ENCODE measurements around the gene DIO3. TPM values are rescaled to one million over a fixed set of nuclear protein-coding genes. Genes with fewer than 3 reads are reported as not detected.

The DIO3 gene
- polyA plus RNA-seq, 1 experiment = not detected

DNA sequence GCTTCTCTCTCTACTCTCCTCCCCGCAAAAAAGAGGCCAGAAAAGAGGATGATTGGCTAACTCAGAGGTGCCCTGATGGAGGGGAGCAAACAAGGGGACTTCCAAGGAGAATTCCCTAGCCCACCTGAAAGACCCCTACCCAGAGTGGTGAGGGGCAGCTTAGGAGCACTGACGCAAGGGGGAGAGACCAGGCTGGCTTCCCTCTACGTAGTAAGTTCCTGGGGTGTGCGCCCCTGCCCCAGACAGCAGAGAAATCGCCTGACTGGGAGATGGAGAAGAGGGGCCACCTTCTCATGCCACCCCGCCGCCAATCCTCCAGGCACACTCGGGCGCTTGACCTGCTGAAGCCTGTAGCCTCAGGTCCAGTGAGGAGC, 2.1 kb upstream of the DIO3 start:
- peaks cover 17% of the 10 kb centered on the region for H3K9me3 ChIP-seq (ENCODE audit: control insufficient read depth, insufficient read depth, low read length)
- no peak overlapping the region for H3K27ac ChIP-seq (ENCODE audit: low read depth, low read length)
- POLR2A ChIA-PET = no interaction called here
- CTCF ChIA-PET = no interaction called here
- no peak for DNase-seq (ENCODE audit: low read depth, low spot score)
- TF ChIP-seq, protein P1, sequence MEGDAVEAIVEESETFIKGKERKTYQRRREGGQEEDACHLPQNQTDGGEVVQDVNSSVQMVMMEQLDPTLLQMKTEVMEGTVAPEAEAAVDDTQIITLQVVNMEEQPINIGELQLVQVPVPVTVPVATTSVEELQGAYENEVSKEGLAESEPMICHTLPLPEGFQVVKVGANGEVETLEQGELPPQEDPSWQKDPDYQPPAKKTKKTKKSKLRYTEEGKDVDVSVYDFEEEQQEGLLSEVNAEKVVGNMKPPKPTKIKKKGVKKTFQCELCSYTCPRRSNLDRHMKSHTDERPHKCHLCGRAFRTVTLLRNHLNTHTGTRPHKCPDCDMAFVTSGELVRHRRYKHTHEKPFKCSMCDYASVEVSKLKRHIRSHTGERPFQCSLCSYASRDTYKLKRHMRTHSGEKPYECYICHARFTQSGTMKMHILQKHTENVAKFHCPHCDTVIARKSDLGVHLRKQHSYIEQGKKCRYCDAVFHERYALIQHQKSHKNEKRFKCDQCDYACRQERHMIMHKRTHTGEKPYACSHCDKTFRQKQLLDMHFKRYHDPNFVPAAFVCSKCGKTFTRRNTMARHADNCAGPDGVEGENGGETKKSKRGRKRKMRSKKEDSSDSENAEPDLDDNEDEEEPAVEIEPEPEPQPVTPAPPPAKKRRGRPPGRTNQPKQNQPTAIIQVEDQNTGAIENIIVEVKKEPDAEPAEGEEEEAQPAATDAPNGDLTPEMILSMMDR (IDR thresholded peaks at IDR 0.05; ENCODE audit: low read depth, low read length) = no peak
- H3K27me3 ChIP-seq (ENCODE audit: control insufficient read depth, insufficient read depth, low read length) = peaks cover 45% of the 10 kb centered on the region
- no peak overlapping the region for H3K4me3 ChIP-seq (ENCODE audit: low read depth, low read length)

DNA sequence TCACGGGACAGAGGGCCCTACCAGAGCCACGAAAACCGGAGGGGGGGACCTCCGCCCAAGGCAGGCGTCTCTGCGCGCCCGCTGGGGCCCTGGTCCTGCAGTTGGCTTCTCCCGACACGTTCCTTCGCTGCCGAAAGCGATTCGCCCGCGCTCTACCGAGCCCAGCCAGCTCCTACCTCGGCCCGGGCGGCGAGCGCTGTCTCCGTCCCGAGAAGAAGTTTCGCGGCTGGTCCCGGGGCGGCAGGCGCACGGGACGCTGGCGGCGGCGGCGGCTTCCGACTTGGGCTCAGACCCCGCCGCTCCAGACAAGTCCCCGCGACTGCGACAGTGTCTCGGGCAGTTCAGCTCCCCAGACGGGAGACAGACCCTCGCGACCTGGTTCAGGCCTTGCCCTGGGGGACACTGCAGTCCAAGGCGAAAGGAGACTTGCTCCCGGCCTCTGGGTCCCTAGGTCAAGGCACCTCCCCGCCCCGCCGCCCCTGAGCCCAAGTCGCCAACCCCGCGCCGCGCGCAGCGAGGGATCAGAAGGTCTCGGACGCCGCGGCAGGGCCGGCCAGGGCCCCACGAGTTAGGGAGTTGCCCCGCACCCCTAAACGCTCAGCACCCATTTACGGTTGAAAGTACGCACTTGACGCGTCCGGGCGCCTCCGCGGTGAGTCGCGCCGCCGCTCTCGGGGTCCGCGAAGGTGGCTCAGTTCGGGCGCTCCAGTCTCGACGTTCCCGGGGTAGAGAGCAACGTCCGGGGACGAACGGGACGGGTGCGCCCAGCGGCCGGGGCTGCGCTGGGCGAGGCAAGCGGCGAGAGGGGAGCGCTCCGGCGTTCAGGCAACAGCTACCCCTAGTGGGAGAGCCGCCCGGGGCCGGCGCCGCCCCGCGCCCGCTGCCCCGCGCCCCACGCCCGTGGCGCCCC, 1.4 kb upstream of the DIO3 start:
- ChIA-PET CTCF (no interaction called here), POLR2A (no interaction called here)
- Histone ChIP-seq H3K4me3 (ENCODE audit: low read depth, low read length) (no peak overlapping the region), H3K27me3 (ENCODE audit: control insufficient read depth, insufficient read depth, low read length) (peaks cover 52% of the 10 kb centered on the region), H3K27ac (ENCODE audit: low read depth, low read length) (no peak overlapping the region), H3K9me3 (ENCODE audit: control insufficient read depth, insufficient read depth, low read length) (peaks cover 17% of the 10 kb centered on the region)
- DNase-seq (ENCODE audit: low read depth, low spot score) = no peak
- TF ChIP-seq, protein P1 (IDR thresholded peaks at IDR 0.05; ENCODE audit: low read depth, low read length) = no peak

DNA sequence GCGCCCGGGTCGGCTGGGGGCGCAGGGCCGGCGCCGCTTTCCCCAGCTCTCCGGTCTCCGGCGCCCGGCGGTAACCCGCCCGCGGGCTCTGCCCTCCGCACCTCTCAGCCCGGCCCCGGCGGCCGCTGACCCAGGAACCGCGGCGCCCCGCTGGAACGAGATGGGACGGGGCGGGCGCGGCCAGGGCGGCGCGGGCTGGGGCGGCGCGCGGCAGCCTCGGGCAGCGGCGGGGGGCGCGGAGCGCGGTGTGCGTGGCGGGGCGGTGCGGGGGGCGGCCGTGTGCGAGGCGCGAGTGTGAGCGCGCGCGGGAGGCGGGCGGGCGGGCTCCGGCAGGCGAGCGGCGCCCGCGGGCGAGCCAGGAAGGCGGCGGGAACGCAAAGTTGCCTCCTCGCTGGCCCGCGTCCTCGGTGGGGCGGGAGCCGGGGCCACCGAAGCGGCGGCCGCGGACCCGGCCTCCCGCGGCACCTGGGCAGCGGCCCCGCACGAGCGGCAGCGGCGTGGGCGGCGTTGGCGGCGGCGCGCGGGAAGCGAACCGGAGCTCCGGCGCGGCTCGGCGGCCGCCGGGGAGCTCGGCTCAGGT, 671 bp upstream of the DIO3 start:
- peaks cover 58% of the 10 kb centered on the region for H3K27me3 ChIP-seq (ENCODE audit: control insufficient read depth, insufficient read depth, low read length)
- no peak for DNase-seq (ENCODE audit: low read depth, low spot score)
- H3K27ac ChIP-seq (ENCODE audit: low read depth, low read length) = no peak overlapping the region
- H3K9me3 ChIP-seq (ENCODE audit: control insufficient read depth, insufficient read depth, low read length) = peaks cover 17% of the 10 kb centered on the region
- CTCF ChIA-PET = no interaction called here
- TF ChIP-seq, protein P1 (IDR thresholded peaks at IDR 0.05; ENCODE audit: low read depth, low read length) = no peak
- POLR2A ChIA-PET = no interaction called here
- no peak overlapping the region for H3K4me3 ChIP-seq (ENCODE audit: low read depth, low read length)

GRCh38 chr14:101561897-101562490, 699 bp downstream of the DIO3 start:
- H3K4me3 ChIP-seq (ENCODE audit: low read depth, low read length) = no peak overlapping the region
- ChIA-PET CTCF (no interaction called here), POLR2A (no interaction called here)
- peaks cover 69% of the 10 kb centered on the region for H3K27me3 ChIP-seq (ENCODE audit: control insufficient read depth, insufficient read depth, low read length)
- DNase-seq (ENCODE audit: low read depth, low spot score) = no peak
- H3K27ac ChIP-seq (ENCODE audit: low read depth, low read length) = no peak overlapping the region
- peaks cover 17% of the 10 kb centered on the region for H3K9me3 ChIP-seq (ENCODE audit: control insufficient read depth, insufficient read depth, low read length)
- TF ChIP-seq, protein P1 (IDR thresholded peaks at IDR 0.05; ENCODE audit: low read depth, low read length) = no peak

All from AG04450 (cell line).